HepG2 (cell line): Measurements from ENCODE around the gene AHCYL2. TPM values are rescaled to one million over a fixed set of nuclear protein-coding genes. Genes with fewer than 3 reads are reported as not detected.
A peak's percentile ranks its signal among the peaks of the same experiment; 100 is the strongest.

Experiments used
- AHR ChIP-seq: IDR thresholded peaks from 2 replicates; pipeline ENCODE4 v1.6.1; 2018; ENCODE audit warnings: missing genetic modification reagents, missing compliant biosample characterization
- ATF1 ChIP-seq: IDR thresholded peaks from 2 replicates; pipeline ENCODE4 v1.6.1; 2016; ENCODE audit warnings: mild to moderate bottlenecking, control low read depth
- CREB1 ChIP-seq, 2 experiments: fragments of 450-650 bp in 1 of 2; IDR thresholded peaks; 2 replicates each; pipeline ENCODE4 v1.6.1; 2016 to 2017; ENCODE audit warnings: control low read depth in 1 of 2, mild to moderate bottlenecking in 1 of 2, missing compliant biosample characterization in 1 of 2, missing genetic modification characterization in 1 of 2
- DNMT1 ChIP-seq: sonication (generic); formaldehyde crosslinking; IDR thresholded peaks from 2 replicates; pipeline ENCODE4 v1.5.1; 2020; ENCODE audit warnings: mild to moderate bottlenecking, missing genetic modification reagents
- ESRRA ChIP-seq: sonication (generic); formaldehyde crosslinking; IDR thresholded peaks from 2 replicates; pipeline ENCODE4 v1.5.1; 2020; ENCODE audit warnings: mild to moderate bottlenecking, low read depth, missing genetic modification reagents
- LBX2 ChIP-seq: sonication (generic); formaldehyde crosslinking; IDR thresholded peaks from 2 replicates; pipeline ENCODE4 v1.5.0; 2020; ENCODE audit warnings: missing genetic modification reagents, mild to moderate bottlenecking, borderline replicate concordance
- MTERF4 ChIP-seq: sonication (generic); formaldehyde crosslinking; IDR thresholded peaks from 2 replicates; pipeline ENCODE4 v1.8.0; 2023; ENCODE audit warnings: mild to moderate bottlenecking, missing genetic modification reagents
- MXD3 ChIP-seq: IDR thresholded peaks from 2 replicates; pipeline ENCODE4 v1.6.1; 2016; ENCODE audit warnings: mild to moderate bottlenecking, missing biosample characterization, missing genetic modification reagents
- TFDP1 ChIP-seq: IDR thresholded peaks from 2 replicates; pipeline ENCODE4 v1.6.1; 2016; ENCODE audit warnings: missing compliant biosample characterization, missing genetic modification reagents, borderline replicate concordance
- THYN1 ChIP-seq: sonication (generic); formaldehyde crosslinking; IDR thresholded peaks from 2 replicates; pipeline ENCODE4 v1.8.1; 2023; ENCODE audit warnings: low read depth, mild to moderate bottlenecking, moderate library complexity, missing genetic modification reagents, borderline replicate concordance
- YY1 ChIP-seq: IDR thresholded peaks from 2 replicates; pipeline ENCODE4 v1.6.1; 2011; ENCODE audit warnings: low read length, low read depth, moderate library complexity, mild to moderate bottlenecking; ENCODE audit not compliant: insufficient read depth, insufficient replicate concordance
- ZNF501 ChIP-seq: sonication (generic); formaldehyde crosslinking; IDR thresholded peaks from 2 replicates; pipeline ENCODE4 v1.5.1; 2020; ENCODE audit warnings: mild to moderate bottlenecking, moderate library complexity, missing genetic modification reagents
- ZNF574 ChIP-seq: sonication (generic); formaldehyde crosslinking; IDR thresholded peaks from 2 replicates; pipeline ENCODE4 v1.4.0; 2020; ENCODE audit warnings: missing genetic modification reagents
- ZXDC ChIP-seq: sonication (generic); formaldehyde crosslinking; IDR thresholded peaks from 2 replicates; pipeline ENCODE4 v1.5.0; 2020; ENCODE audit warnings: mild to moderate bottlenecking, missing genetic modification reagents
- polyA plus RNA-seq, 8 experiments: library from polyadenylated mRNA; depleted of rRNA in 3 of 8; stranded (reverse) in 7 of 8; unstranded in 1 of 8; fragments of >200 nt; fragmentation: Illumina TruSeq in 4 of 8; extraction: Trizol in 4 of 8; gene quantifications; 2 replicates each; pipeline versions ENCODE4 v1.2.1 to v1.2.3, GENCODE V29; 2011 to 2016; ENCODE audit warnings: low read depth in 4 of 8, missing spikeins in 1 of 8, mixed read lengths in 1 of 8; ENCODE audit not compliant: insufficient read depth in 1 of 8
- total RNA-seq, 5 experiments: library from RNA; depleted of rRNA; stranded (reverse); fragments of >200 nt; fragmentation: Illumina TruSeq; extraction: Trizol; gene quantifications; 2 replicates each; pipeline ENCODE4 v1.2.3, GENCODE V29; 2016; ENCODE audit warnings: low read depth in 1 of 5
- TF ChIP-seq, protein P1 (sequence below): sonication (generic); formaldehyde crosslinking; IDR thresholded peaks from 2 replicates; pipeline ENCODE4 v1.5.1; 2020; ENCODE audit warnings: mild to moderate bottlenecking, moderate library complexity, missing genetic modification reagents

AHCYL2 gene
- total and polyA plus RNA-seq, 2 of the 13 experiments (the other 11 are each of a cell fraction or from before 2014, with no cell fraction given) = 9.5 to 14.7 TPM

DNA sequence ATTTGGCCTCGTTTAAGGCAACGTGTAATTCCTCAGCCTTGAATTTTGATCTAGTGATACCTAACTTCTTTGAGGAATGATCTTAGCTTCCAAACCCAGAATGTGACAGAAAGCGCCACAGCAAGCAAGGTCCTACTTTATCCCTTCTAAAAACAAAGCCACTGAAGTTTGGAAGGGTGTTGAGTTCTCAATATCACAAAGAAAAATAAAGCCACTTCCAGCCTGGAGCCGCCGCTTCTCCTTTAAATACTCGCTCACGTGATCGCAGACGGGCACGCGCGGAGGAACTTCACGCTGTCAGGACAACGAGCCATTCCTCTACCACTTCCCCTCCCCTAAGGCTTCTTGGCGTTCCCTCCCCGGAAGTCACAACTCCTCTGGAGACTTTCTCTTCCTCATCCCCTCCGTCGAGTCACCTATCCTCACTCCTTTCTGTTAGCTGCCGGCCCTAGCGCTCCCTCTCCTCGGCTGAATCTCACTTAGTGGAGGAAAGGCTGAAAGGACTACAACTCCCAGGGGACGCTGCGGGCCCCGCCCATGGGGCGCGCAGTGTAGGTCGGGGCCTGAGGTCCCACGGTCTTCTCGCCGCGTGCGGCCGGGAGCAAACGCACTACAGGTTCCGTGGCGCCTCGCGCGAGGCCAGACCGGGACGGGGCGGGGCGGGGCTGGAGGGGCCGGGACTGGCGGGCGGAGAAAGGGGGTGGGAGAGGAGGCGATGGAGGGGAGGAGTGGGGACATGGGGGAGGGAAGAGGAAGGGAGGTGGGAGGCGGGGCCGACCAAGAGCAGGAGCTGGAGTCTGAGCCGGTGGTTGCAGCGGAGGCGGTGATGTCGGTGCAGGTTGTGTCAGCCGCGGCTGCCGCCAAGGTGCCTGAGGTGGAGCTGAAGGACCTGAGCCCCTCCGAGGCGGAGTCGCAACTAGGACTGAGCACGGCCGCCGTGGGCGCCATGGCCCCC, at the start of gene AHCYL2 (continued):
- peak; percentile 82 for TF ChIP-seq ZNF501
- TF ChIP-seq AHR (CRISPR knock-in tag) = 0 out of 2 replicates have a peak, but pooled peaks have one; percentile 48
- TF ChIP-seq ESRRA (CRISPR knock-in tag) = no peak; the same call in 1 of the 2 replicates
- peak; percentile 45; the same call in 1 of the 2 replicates for TF ChIP-seq ATF1 (CRISPR knock-in tag)
- 0 out of 2 replicates have a peak, but pooled peaks have one; percentile 68 for TF ChIP-seq MTERF4 (CRISPR knock-in tag)
- peak; percentile 43; the same call in 1 of the 2 replicates for TF ChIP-seq CREB1 (IDR thresholded peaks at IDR 0.05)
- peak; percentile 86 for TF ChIP-seq CREB1 (CRISPR knock-in tag; IDR thresholded peaks at IDR 0.05)
- TF ChIP-seq, protein P1, sequence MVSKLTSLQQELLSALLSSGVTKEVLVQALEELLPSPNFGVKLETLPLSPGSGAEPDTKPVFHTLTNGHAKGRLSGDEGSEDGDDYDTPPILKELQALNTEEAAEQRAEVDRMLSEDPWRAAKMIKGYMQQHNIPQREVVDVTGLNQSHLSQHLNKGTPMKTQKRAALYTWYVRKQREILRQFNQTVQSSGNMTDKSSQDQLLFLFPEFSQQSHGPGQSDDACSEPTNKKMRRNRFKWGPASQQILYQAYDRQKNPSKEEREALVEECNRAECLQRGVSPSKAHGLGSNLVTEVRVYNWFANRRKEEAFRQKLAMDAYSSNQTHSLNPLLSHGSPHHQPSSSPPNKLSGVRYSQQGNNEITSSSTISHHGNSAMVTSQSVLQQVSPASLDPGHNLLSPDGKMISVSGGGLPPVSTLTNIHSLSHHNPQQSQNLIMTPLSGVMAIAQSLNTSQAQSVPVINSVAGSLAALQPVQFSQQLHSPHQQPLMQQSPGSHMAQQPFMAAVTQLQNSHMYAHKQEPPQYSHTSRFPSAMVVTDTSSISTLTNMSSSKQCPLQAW = peak; percentile 87
- TF ChIP-seq LBX2 (CRISPR knock-in tag) = no peak
- no peak for TF ChIP-seq ZXDC (CRISPR knock-in tag)
- TF ChIP-seq THYN1 (CRISPR knock-in tag) = no peak
- peak; percentile 9; the same call in 1 of the 2 replicates for TF ChIP-seq MXD3 (CRISPR knock-in tag)
- peak; percentile 62 for TF ChIP-seq YY1
- TF ChIP-seq ZNF574 (CRISPR knock-in tag) = peak; percentile 66; the same call in 1 of the 2 replicates
- TF ChIP-seq DNMT1 (CRISPR knock-in tag) = peak; percentile 52; the same call in 1 of the 2 replicates
- TF ChIP-seq TFDP1 (CRISPR knock-in tag) = peak; percentile 22; the same call in 1 of the 2 replicates
